ENCODE measurements around the gene CIAPIN1.

CIAPIN1 gene

DNA sequence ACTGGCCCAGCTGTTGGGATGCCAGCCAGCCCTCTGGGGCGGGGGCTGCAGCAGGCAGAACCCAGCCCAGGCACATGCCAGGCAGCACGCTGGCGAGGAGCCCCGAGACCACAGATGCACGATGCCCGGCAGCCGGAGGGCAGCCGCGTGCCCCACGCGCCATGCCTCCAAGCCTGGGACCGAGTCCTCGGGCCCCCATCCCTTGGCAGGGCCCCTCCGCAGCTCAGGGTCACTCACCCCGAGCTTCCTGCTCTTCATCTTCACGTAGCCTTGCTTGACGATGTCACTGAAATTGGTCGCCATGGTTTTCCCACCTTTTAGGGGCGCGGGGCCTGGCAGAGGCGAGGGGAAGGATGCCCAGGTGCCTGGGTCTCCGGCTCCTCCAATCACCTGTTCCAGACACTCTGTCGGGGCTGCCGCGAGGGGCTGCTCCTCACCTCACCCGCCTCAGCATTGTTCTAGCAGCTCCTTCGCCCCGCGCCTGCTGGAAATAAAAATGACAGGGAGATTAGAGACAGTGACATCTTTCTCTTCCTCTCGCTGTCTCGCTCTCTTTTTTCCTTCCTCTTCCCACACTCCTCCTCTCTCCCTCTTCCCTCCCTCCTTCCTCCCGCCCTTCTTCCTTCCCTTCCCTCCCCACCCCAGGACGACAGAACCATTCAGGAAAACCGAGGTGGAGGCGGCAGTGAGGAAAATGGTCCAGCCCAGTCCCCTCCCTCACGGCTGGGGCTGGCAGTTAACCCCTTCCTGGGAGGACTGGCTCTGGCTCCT, 32.2 kb upstream of the CIAPIN1 start:
- H3K36me3 ChIP-seq (ENCODE audit: low read length), result no peaks in the 10 kb centered on the region
- H3K4me2 ChIP-seq (ENCODE audit: low read depth, low read length, poor library complexity, severe bottlenecking), result no peak overlapping the region
- no peaks in the 10 kb centered on the region for H3K79me2 ChIP-seq (ENCODE audit: insufficient read depth, low read length)
- H4K20me1 ChIP-seq (ENCODE audit: low read depth, low read length), result no peaks in the 10 kb centered on the region
- H3K4me3 ChIP-seq (ENCODE audit: insufficient read depth, low read length, poor library complexity, severe bottlenecking), result no peak overlapping the region
- H3K9me3 ChIP-seq (ENCODE audit: insufficient read depth, low read length), result no peaks in the 10 kb centered on the region
- no peaks in the 10 kb centered on the region for H3F3A ChIP-seq (ENCODE audit: insufficient read depth)
- no peak for TF ChIP-seq EZH2phosphoT487 (conservative IDR thresholded peaks at IDR 0.05; ENCODE audit: low read length)
- TF ChIP-seq, protein P1, sequence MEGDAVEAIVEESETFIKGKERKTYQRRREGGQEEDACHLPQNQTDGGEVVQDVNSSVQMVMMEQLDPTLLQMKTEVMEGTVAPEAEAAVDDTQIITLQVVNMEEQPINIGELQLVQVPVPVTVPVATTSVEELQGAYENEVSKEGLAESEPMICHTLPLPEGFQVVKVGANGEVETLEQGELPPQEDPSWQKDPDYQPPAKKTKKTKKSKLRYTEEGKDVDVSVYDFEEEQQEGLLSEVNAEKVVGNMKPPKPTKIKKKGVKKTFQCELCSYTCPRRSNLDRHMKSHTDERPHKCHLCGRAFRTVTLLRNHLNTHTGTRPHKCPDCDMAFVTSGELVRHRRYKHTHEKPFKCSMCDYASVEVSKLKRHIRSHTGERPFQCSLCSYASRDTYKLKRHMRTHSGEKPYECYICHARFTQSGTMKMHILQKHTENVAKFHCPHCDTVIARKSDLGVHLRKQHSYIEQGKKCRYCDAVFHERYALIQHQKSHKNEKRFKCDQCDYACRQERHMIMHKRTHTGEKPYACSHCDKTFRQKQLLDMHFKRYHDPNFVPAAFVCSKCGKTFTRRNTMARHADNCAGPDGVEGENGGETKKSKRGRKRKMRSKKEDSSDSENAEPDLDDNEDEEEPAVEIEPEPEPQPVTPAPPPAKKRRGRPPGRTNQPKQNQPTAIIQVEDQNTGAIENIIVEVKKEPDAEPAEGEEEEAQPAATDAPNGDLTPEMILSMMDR (IDR thresholded peaks at IDR 0.05; ENCODE audit: insufficient read depth, low read length, poor library complexity, severe bottlenecking), result no peak
- H3K9me2 ChIP-seq (replicated peaks; ENCODE audit: insufficient read depth, low read length), result no peaks in the 10 kb centered on the region
- no peaks in the 10 kb centered on the region for H3K27me3 ChIP-seq (ENCODE audit: low read length)
- H3K9ac ChIP-seq (ENCODE audit: low read length), result no peak overlapping the region
- H3K27ac ChIP-seq (ENCODE audit: low read depth, low read length), result no peak overlapping the region
- no peak overlapping the region for H2AFZ ChIP-seq (ENCODE audit: low read depth, low read length, severe bottlenecking)

DNA sequence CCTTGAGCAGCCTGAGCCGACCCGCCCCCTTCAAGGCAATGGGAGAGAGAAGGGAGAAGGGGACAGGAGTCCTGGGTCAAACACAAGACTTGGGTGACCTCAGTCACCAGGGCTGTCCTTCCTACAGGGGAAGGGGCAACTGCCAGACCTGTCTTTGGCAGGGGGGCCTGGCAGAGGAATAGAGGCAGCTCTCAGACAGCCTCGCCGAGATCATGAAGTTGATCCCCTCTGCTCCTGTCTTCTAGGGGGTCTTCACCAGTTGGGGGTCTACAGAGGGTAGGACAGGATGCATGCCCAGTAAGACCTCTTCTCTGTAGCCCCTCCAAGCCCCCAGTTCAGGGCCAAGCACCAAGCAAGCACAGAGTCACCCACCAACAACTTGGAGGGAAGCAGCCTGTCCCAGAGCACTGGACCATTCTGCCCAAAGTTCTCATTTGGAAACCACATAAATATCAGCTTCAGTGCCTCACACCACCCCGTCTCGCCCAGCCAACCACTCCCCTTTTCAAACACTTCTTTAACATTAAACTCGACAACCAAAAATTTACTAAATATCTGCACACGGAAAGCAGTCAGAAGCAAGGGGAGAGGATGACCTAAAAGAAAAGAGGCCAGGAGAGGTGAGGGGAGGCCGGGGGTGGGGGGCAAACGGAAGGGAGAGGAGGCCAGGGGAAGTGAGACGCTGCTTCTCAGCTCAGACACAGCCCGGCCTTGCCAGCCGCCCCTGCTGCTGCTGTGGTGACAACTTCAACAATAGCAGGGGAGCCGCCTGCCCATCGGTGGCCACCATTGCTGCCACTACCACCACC, 31.4 kb upstream of the CIAPIN1 start:
- no peaks in the 10 kb centered on the region for H3K36me3 ChIP-seq (ENCODE audit: low read length)
- no peaks in the 10 kb centered on the region for H4K20me1 ChIP-seq (ENCODE audit: low read depth, low read length)
- H3K4me2 ChIP-seq (ENCODE audit: low read depth, low read length, poor library complexity, severe bottlenecking), result no peak overlapping the region
- H3K79me2 ChIP-seq (ENCODE audit: insufficient read depth, low read length), result no peaks in the 10 kb centered on the region
- H3K9me3 ChIP-seq (ENCODE audit: insufficient read depth, low read length), result no peaks in the 10 kb centered on the region
- H3K4me3 ChIP-seq (ENCODE audit: insufficient read depth, low read length, poor library complexity, severe bottlenecking), result no peak overlapping the region
- no peak overlapping the region for H2AFZ ChIP-seq (ENCODE audit: low read depth, low read length, severe bottlenecking)
- H3K27ac ChIP-seq (ENCODE audit: low read depth, low read length), result no peak overlapping the region
- no peaks in the 10 kb centered on the region for H3F3A ChIP-seq (ENCODE audit: insufficient read depth)
- TF ChIP-seq EZH2phosphoT487 (conservative IDR thresholded peaks at IDR 0.05; ENCODE audit: low read length), result no peak
- TF ChIP-seq, protein P1 (IDR thresholded peaks at IDR 0.05; ENCODE audit: insufficient read depth, low read length, poor library complexity, severe bottlenecking), result no peak
- H3K27me3 ChIP-seq (ENCODE audit: low read length), result no peaks in the 10 kb centered on the region
- H3K9ac ChIP-seq (ENCODE audit: low read length), result no peak overlapping the region
- no peaks in the 10 kb centered on the region for H3K9me2 ChIP-seq (replicated peaks; ENCODE audit: insufficient read depth, low read length)

DNA sequence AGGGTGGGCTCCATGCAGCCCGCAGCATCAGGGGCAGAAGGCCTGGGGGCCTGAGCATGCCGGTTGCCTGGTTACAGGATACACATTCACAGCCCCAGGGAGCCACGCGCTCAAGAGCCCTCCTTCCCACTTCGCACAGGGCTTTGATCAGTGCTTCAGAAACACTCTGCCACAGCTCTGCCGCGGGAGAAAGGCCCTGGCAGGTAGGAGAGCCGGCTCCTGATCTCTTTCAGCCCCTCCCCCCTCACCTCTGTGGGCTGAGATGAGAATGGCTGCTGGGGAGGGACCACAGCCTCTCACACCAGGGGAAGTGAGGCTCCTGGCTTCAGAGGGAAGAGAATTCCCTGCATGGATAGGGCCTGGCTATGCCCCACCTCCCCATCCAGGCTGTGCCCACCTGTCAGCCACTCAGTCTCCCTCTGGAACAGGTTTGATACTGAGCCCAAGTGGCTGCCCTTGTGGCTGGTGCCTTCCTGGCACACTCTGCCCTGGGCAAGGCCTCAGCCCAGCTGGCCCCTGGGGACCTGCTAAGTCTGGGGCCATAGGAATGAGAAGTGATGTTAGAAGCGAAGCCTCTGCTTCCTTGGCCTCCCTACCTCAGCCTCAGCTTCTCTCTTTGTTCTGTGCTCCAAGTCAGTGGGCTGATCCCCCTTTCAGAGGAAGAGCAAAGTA, 30.5 kb upstream of the CIAPIN1 start:
- no peak overlapping the region for H3K9ac ChIP-seq (ENCODE audit: low read length)
- no peaks in the 10 kb centered on the region for H3K36me3 ChIP-seq (ENCODE audit: low read length)
- no peaks in the 10 kb centered on the region for H3K9me3 ChIP-seq (ENCODE audit: insufficient read depth, low read length)
- no peaks in the 10 kb centered on the region for H3K79me2 ChIP-seq (ENCODE audit: insufficient read depth, low read length)
- no peak overlapping the region for H2AFZ ChIP-seq (ENCODE audit: low read depth, low read length, severe bottlenecking)
- H3K27ac ChIP-seq (ENCODE audit: low read depth, low read length), result no peak overlapping the region
- H3K4me3 ChIP-seq (ENCODE audit: insufficient read depth, low read length, poor library complexity, severe bottlenecking), result no peak overlapping the region
- H3K4me2 ChIP-seq (ENCODE audit: low read depth, low read length, poor library complexity, severe bottlenecking), result no peak overlapping the region
- H4K20me1 ChIP-seq (ENCODE audit: low read depth, low read length), result no peaks in the 10 kb centered on the region
- no peaks in the 10 kb centered on the region for H3K27me3 ChIP-seq (ENCODE audit: low read length)
- H3K9me2 ChIP-seq (replicated peaks; ENCODE audit: insufficient read depth, low read length), result no peaks in the 10 kb centered on the region
- H3F3A ChIP-seq (ENCODE audit: insufficient read depth), result no peaks in the 10 kb centered on the region
- no peak for TF ChIP-seq EZH2phosphoT487 (conservative IDR thresholded peaks at IDR 0.05; ENCODE audit: low read length)
- TF ChIP-seq, protein P1 (IDR thresholded peaks at IDR 0.05; ENCODE audit: insufficient read depth, low read length, poor library complexity, severe bottlenecking), result no peak
